ENCODE measurements around the gene FCF1.

FCF1 gene

GRCh38 chr14:74735125-74735524 lies 22.2 kb downstream of the FCF1 start:
- Histone ChIP-seq H3K4me1 (ENCODE audit: control insufficient read depth, insufficient read depth, low read length) (no peaks in the 10 kb centered on the region; the same call in none of the 2 replicates), H3K36me3 (ENCODE audit: control insufficient read depth in 2 of 2, insufficient read depth in 1 of 2, low read length in 2 of 2) (peaks cover 42 to 66% of the 10 kb centered on the region in 2 experiments), H3K9me3 (ENCODE audit: control insufficient read depth, insufficient read depth, low read depth, low read length) (no peaks in the 10 kb centered on the region), H3K27ac (ENCODE audit: extremely low read depth, low read depth, low read length) (no peak overlapping the region), H3K4me3 (ENCODE audit: low read depth, low read length) (no peak overlapping the region)
- ChIA-PET CTCF (interaction anchor here (1.0 kb wide), 1 partner anchor 9 kb away, joined by 6 read pairs; no protein-coding TSS in a partner anchor), POLR2A (no interaction called here)
- TF ChIP-seq GLIS2 (tag by site-specific recombination; IDR thresholded peaks at IDR 0.05) (no peak), GLIS1 (tag by site-specific recombination; IDR thresholded peaks at IDR 0.05) (no peak), ZNF211 (tag by site-specific recombination; IDR thresholded peaks at IDR 0.05; ENCODE audit: low read depth) (no peak), OVOL3 (tag by site-specific recombination; IDR thresholded peaks at IDR 0.05) (no peak), ZNF433 (tag by site-specific recombination; IDR thresholded peaks at IDR 0.05; ENCODE audit: low read depth) (no peak), KLF1 (tag by site-specific recombination; IDR thresholded peaks at IDR 0.05) (no peak), KLF7 (tag by site-specific recombination; IDR thresholded peaks at IDR 0.05; ENCODE audit: borderline replicate concordance) (no peak), PRDM6 (tag by site-specific recombination; IDR thresholded peaks at IDR 0.05) (peak; percentile 32; the same call in 1 of the 2 replicates), ZNF843 (tag by site-specific recombination; IDR thresholded peaks at IDR 0.05) (no peak), ZSCAN30 (tag by site-specific recombination; IDR thresholded peaks at IDR 0.05) (0 out of 2 replicates have a peak, but pooled peaks have one; percentile 38)
- TF ChIP-seq, protein P1, sequence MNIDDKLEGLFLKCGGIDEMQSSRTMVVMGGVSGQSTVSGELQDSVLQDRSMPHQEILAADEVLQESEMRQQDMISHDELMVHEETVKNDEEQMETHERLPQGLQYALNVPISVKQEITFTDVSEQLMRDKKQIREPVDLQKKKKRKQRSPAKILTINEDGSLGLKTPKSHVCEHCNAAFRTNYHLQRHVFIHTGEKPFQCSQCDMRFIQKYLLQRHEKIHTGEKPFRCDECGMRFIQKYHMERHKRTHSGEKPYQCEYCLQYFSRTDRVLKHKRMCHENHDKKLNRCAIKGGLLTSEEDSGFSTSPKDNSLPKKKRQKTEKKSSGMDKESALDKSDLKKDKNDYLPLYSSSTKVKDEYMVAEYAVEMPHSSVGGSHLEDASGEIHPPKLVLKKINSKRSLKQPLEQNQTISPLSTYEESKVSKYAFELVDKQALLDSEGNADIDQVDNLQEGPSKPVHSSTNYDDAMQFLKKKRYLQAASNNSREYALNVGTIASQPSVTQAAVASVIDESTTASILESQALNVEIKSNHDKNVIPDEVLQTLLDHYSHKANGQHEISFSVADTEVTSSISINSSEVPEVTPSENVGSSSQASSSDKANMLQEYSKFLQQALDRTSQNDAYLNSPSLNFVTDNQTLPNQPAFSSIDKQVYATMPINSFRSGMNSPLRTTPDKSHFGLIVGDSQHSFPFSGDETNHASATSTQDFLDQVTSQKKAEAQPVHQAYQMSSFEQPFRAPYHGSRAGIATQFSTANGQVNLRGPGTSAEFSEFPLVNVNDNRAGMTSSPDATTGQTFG (tag by site-specific recombination; IDR thresholded peaks at IDR 0.05; ENCODE audit: borderline replicate concordance), result no peak
- TF ChIP-seq, protein P2, sequence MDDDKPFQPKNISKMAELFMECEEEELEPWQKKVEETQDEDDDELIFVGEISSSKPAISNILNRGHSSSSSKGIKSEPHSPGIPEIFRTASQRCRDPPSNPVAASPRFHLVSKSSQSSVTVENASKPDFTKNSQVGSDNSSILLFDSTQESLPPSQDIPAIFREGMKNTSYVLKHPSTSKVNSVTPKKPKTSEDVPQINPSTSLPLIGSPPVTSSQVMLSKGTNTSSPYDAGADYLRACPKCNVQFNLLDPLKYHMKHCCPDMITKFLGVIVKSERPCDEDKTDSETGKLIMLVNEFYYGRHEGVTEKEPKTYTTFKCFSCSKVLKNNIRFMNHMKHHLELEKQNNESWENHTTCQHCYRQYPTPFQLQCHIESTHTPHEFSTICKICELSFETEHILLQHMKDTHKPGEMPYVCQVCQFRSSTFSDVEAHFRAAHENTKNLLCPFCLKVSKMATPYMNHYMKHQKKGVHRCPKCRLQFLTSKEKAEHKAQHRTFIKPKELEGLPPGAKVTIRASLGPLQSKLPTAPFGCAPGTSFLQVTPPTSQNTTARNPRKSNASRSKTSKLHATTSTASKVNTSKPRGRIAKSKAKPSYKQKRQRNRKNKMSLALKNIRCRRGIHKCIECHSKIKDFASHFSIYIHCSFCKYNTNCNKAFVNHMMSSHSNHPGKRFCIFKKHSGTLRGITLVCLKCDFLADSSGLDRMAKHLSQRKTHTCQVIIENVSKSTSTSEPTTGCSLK (tag by site-specific recombination; IDR thresholded peaks at IDR 0.05), result no peak

DNA sequence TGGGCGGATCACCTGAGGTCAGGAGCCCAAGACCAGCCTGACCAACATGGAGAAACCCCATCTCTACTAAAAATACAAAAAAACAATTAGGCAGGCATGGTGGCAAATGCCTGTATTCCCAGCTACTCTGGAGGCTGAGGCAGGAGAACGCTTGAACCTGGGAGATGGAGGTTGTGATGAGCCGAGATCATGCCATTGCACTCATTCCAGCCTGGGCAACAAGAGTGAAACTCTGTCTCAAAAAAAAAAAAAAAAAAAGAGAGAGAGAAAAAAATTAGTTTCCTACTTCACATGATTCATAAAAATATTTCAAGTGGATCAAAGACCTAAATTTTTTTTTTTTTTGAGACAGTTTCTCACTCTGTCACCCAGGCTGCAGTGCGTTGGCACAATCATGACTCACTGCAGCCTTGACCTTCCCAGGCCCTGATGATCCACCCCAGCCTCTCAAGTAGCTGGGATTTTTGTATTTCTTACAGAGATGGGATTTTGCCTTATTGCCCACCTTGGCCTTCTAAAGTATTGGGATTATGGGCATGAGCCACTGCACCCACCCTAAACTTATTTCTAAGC lies 24.9 kb downstream of the FCF1 start:
- ChIA-PET CTCF (no interaction called here), POLR2A (no interaction called here)
- Histone ChIP-seq H3K4me1 (ENCODE audit: control insufficient read depth, insufficient read depth, low read length) (no peaks in the 10 kb centered on the region; the same call in 1 of the 2 replicates), H3K9me3 (ENCODE audit: control insufficient read depth, insufficient read depth, low read depth, low read length) (no peaks in the 10 kb centered on the region), H3K4me3 (ENCODE audit: low read depth, low read length) (no peak overlapping the region), H3K36me3 (ENCODE audit: control insufficient read depth in 2 of 2, insufficient read depth in 1 of 2, low read length in 2 of 2) (peaks cover 36 to 52% of the 10 kb centered on the region in 2 experiments), H3K27ac (ENCODE audit: extremely low read depth, low read depth, low read length) (no peak overlapping the region)
- no peak for TF ChIP-seq SCRT2 (tag by site-specific recombination; IDR thresholded peaks at IDR 0.05)
- TF ChIP-seq ZNF423 (tag by site-specific recombination; IDR thresholded peaks at IDR 0.05), result no peak
- no peak for TF ChIP-seq ZNF23 (tag by site-specific recombination; IDR thresholded peaks at IDR 0.05; ENCODE audit: borderline replicate concordance)
- TF ChIP-seq REPIN1 (tag by site-specific recombination; IDR thresholded peaks at IDR 0.05; ENCODE audit: low read depth), result no peak
- no peak for TF ChIP-seq ZNF138 (tag by site-specific recombination; IDR thresholded peaks at IDR 0.05; ENCODE audit: borderline replicate concordance)
- TF ChIP-seq ZNF501 (tag by site-specific recombination; IDR thresholded peaks at IDR 0.05), result no peak
- TF ChIP-seq, protein P3, sequence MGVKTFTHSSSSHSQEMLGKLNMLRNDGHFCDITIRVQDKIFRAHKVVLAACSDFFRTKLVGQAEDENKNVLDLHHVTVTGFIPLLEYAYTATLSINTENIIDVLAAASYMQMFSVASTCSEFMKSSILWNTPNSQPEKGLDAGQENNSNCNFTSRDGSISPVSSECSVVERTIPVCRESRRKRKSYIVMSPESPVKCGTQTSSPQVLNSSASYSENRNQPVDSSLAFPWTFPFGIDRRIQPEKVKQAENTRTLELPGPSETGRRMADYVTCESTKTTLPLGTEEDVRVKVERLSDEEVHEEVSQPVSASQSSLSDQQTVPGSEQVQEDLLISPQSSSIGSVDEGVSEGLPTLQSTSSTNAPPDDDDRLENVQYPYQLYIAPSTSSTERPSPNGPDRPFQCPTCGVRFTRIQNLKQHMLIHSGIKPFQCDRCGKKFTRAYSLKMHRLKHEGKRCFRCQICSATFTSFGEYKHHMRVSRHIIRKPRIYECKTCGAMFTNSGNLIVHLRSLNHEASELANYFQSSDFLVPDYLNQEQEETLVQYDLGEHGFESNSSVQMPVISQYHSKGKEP (tag by site-specific recombination; IDR thresholded peaks at IDR 0.05), result no peak
